Medulla oblongata (tissue), 1 donor: ENCODE data around the gene SPDYE9.
"Not testable (repeated sequence)": the region's sequence is repeated elsewhere in the genome, so short reads cannot be mapped to it uniquely, and the experiment has no call there.

Source experiments
- DNase-seq: peaks from one replicate; pipeline ENCODE4 v3.0.0-alpha.2; 2015; ENCODE audit errors: extremely low spot score

The SPDYE9 gene

GRCh38 chr7:73085938-73086337 is at the start of gene SPDYE9:
SPDYE9 (minus strand) TSS chr7:73086038; CDS start chr7:73084238, 1,800 bp downstream.
- not testable (repeated sequence) for DNase-seq

- not testable (repeated sequence) for DNase-seq
These were observed 49.0 kb upstream of the SPDYE9 start for GRCh38 chr7:73134866-73135265.

GRCh38 chr7:73132651-73133217 is 46.9 kb upstream of the SPDYE9 start:
- DNase-seq: not testable (repeated sequence)

- not testable (repeated sequence) for DNase-seq
These were observed 44.8 kb upstream of the SPDYE9 start for GRCh38 chr7:73130612-73131011.

GRCh38 chr7:73124126-73124525 is 38.3 kb upstream of the SPDYE9 start:
- DNase-seq: not testable (repeated sequence)

GRCh38 chr7:73122778-73123447 is 37.1 kb upstream of the SPDYE9 start:
- not testable (repeated sequence) for DNase-seq

- DNase-seq: not testable (repeated sequence)
These were observed 32.3 kb upstream of the SPDYE9 start for GRCh38 chr7:73118155-73118554.

GRCh38 chr7:73057811-73058210 is 28.0 kb downstream of the SPDYE9 start, which contains the start of gene SPDYE11:
SPDYE11 (minus strand) TSS chr7:73057911; CDS start chr7:73056111, 1,800 bp downstream.
- DNase-seq: not testable (repeated sequence)

- not testable (repeated sequence) for DNase-seq
These were observed 56.2 kb downstream of the SPDYE9 start, which contains the start of gene SPDYE8 for GRCh38 chr7:73029666-73030065. SPDYE8 (minus strand) TSS chr7:73029766; CDS start chr7:73027966, 1,800 bp downstream.
